GM12878 (cell line): ENCODE data around the gene ARL14EPL. TPM values are rescaled to one million over a fixed set of nuclear protein-coding genes. Genes with fewer than 3 reads are reported as not detected.

Experiments used
- BCL3 ChIP-seq: IDR thresholded peaks from 2 replicates; pipeline ENCODE4 v1.6.1; 2011; ENCODE audit warnings: borderline replicate concordance, low read depth, mild to moderate bottlenecking, moderate library complexity, low read length; ENCODE audit not compliant: insufficient read depth, poor library complexity, severe bottlenecking
- BCLAF1 ChIP-seq: fragments of 450-650 bp; IDR thresholded peaks from 2 replicates; pipeline ENCODE4 v1.6.1; 2017; ENCODE audit warnings: antibody characterized with exemption, mild to moderate bottlenecking, moderate library complexity
- CEBPB ChIP-seq, 2 experiments: fragments of 150-350 bp in 1 of 2; IDR thresholded peaks; 2 replicates each; pipeline ENCODE4 v1.6.1; 2012 to 2014; ENCODE audit warnings: low read depth in 2 of 2, low read length in 2 of 2, borderline replicate concordance in 1 of 2, inconsistent platforms in 1 of 2
- CHD1 ChIP-seq: IDR thresholded peaks from 2 replicates; pipeline ENCODE4 v1.6.1; 2012; ENCODE audit warnings: low read depth, low read length, improper control_type of control experiment
- MEF2B ChIP-seq: fragments of 450-650 bp; IDR thresholded peaks from 2 replicates; pipeline ENCODE4 v1.6.1; 2018; ENCODE audit warnings: mild to moderate bottlenecking, moderate library complexity; ENCODE audit not compliant: partially characterized antibody, poor library complexity, severe bottlenecking
- MTA2 ChIP-seq: fragments of 450-650 bp; IDR thresholded peaks from 2 replicates; pipeline ENCODE4 v1.6.1; 2016; ENCODE audit warnings: low read depth, mild to moderate bottlenecking, moderate library complexity
- MYC ChIP-seq: IDR thresholded peaks from 2 replicates; pipeline ENCODE4 v1.6.1; 2011; ENCODE audit warnings: mild to moderate bottlenecking, low read length, moderate library complexity, inconsistent platforms; ENCODE audit not compliant: insufficient read depth, insufficient replicate concordance, insufficient read length, severe bottlenecking
- NFIC ChIP-seq: IDR thresholded peaks from 2 replicates; pipeline ENCODE4 v1.6.1; 2012; ENCODE audit warnings: low read depth, mild to moderate bottlenecking, inconsistent platforms, low read length, moderate library complexity
- NFYB ChIP-seq: IDR thresholded peaks from 2 replicates; pipeline ENCODE4 v1.6.1; 2011; ENCODE audit warnings: low read depth, mild to moderate bottlenecking, low read length, improper control_type of control experiment, moderate library complexity; ENCODE audit not compliant: insufficient read depth
- RFX5 ChIP-seq: IDR thresholded peaks from 2 replicates; pipeline ENCODE4 v1.6.1; 2011; ENCODE audit warnings: low read depth, low read length, improper control_type of control experiment
- TCF12 ChIP-seq: IDR thresholded peaks from 2 replicates; pipeline ENCODE4 v1.6.1; 2011; ENCODE audit warnings: low read depth, mild to moderate bottlenecking, low read length
- TCF3 ChIP-seq: IDR thresholded peaks from 2 replicates; pipeline ENCODE4 v1.6.1; 2012; ENCODE audit warnings: low read depth, mild to moderate bottlenecking, low read length, borderline replicate concordance; ENCODE audit not compliant: insufficient read depth
- polyA plus RNA-seq, 11 experiments: library from polyadenylated mRNA; depleted of rRNA in 4 of 11; unstranded in 6 of 11; stranded (reverse) in 5 of 11; fragments of >200 nt; fragmentation: Nextera tagmentation in 4 of 11; fragmentation: Illumina TruSeq in 1 of 11; extraction: Ambion mirVana in 4 of 11; extraction: Trizol in 1 of 11; gene quantifications; 1 replicate in 1 of 11; 2 replicates in 10 of 11; pipeline versions ENCODE4 v1.2.1 to v1.2.3, GENCODE V29; 2011 to 2016; ENCODE audit warnings: inconsistent platforms in 2 of 11, missing spikeins in 2 of 11, low read depth in 1 of 11
- total RNA-seq, 4 experiments: library from RNA; depleted of rRNA in 3 of 4; stranded (reverse); fragments of >200 nt in 3 of 4; fragmentation: Illumina TruSeq in 1 of 4; extraction: Trizol in 1 of 4; gene quantifications; 2 replicates each; pipeline versions ENCODE4 v1.2.1 to v1.2.3, GENCODE V29; 2013 to 2021
- TF ChIP-seq, protein P1 (sequence below): fragments of 450-650 bp; conservative IDR thresholded peaks from 2 replicates; pipeline ENCODE4 v1.6.1; 2017; ENCODE audit warnings: mild to moderate bottlenecking, moderate library complexity

The ARL14EPL gene
- total and polyA plus RNA-seq, 10 of the 15 experiments (the other 5 are each of a cell fraction or from before 2014, with no cell fraction given), result 0.08 TPM; not detected in 9

DNA sequence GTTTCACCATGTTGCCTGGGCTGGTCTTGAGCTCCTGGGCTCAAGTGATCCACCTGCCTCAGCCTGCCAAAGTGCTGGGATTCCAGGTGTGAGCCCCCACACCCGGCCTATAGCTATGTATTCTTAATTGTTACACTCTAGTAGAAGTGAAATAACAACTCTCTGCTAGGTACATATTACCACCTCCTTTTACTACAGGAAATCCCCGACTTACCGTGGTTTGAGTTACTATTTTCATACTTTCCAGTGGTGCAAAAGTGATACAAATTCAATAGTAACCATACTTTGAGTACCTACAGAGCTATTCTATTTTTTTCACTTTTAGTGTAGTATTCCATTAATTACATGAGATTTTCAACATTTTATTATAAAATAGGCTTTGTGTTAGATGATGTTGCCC is 719 bp downstream of the ARL14EPL start (continued):
- TF ChIP-seq BCL3 (no peak), NFYB (no peak), TCF12 (no peak), MYC (no peak), BCLAF1 (no peak), CHD1 (no peak), CEBPB (IDR thresholded peaks at IDR 0.05; ENCODE audit: borderline replicate concordance in 1 of 2, low read depth in 2 of 2, low read length in 2 of 2) (no peak), MTA2 (0 out of 2 replicates have a peak, but pooled peaks have one; percentile 15), NFIC (no peak), RFX5 (no peak), MEF2B (peak; percentile 48), TCF3 (no peak)
- TF ChIP-seq, protein P1, sequence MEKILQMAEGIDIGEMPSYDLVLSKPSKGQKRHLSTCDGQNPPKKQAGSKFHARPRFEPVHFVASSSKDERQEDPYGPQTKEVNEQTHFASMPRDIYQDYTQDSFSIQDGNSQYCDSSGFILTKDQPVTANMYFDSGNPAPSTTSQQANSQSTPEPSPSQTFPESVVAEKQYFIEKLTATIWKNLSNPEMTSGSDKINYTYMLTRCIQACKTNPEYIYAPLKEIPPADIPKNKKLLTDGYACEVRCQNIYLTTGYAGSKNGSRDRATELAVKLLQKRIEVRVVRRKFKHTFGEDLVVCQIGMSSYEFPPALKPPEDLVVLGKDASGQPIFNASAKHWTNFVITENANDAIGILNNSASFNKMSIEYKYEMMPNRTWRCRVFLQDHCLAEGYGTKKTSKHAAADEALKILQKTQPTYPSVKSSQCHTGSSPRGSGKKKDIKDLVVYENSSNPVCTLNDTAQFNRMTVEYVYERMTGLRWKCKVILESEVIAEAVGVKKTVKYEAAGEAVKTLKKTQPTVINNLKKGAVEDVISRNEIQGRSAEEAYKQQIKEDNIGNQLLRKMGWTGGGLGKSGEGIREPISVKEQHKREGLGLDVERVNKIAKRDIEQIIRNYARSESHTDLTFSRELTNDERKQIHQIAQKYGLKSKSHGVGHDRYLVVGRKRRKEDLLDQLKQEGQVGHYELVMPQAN, result no peak
